Activated CD4-positive, alpha-beta T cell treated with anti-CD3 and anti-CD28 coated beads for 4 hours (primary cell): Measurements from ENCODE around the gene BSN.

Experiments used
- DNase-seq, 2 donors: peaks; one replicate each; pipeline ENCODE4 v3.0.0-alpha.2; 2020

BSN gene

GRCh38 chr3:49629451-49629850 is 75.2 kb downstream of the BSN start:
- no peak for DNase-seq

- no peak for DNase-seq
These were observed 75.6 kb downstream of the BSN start for GRCh38 chr3:49629866-49630265.

- DNase-seq = no peak
These were observed 76.5 kb downstream of the BSN start for GRCh38 chr3:49630784-49631183.

- no peak for DNase-seq
These were observed 80.5 kb downstream of the BSN start for GRCh38 chr3:49634736-49635135.

- DNase-seq = no peak
These were observed 82.8 kb downstream of the BSN start for GRCh38 chr3:49636883-49637609.

- DNase-seq = no peak
These were observed 84.2 kb downstream of the BSN start for GRCh38 chr3:49638445-49638844.

GRCh38 chr3:49639551-49639950 is 85.3 kb downstream of the BSN start:
- no peak for DNase-seq

- DNase-seq = no peak
These were observed 87.0 kb downstream of the BSN start for GRCh38 chr3:49641292-49641691.

- DNase-seq = no peak
These were observed 87.8 kb downstream of the BSN start for GRCh38 chr3:49641921-49642707.

- no peak for DNase-seq
These were observed 88.5 kb downstream of the BSN start for GRCh38 chr3:49642708-49643145.

- DNase-seq = no peak
These were observed 90.4 kb downstream of the BSN start for GRCh38 chr3:49644684-49645083.

GRCh38 chr3:49646236-49646635 is 92.0 kb downstream of the BSN start:
- no peak for DNase-seq

GRCh38 chr3:49647741-49648140 is 93.5 kb downstream of the BSN start:
- no peak for DNase-seq

- DNase-seq = no peak
These were observed 94.2 kb downstream of the BSN start for GRCh38 chr3:49648354-49649019.

- no peak for DNase-seq
These were observed 95.3 kb downstream of the BSN start for GRCh38 chr3:49649576-49649975.

- DNase-seq = no peak
These were observed 95.9 kb downstream of the BSN start for GRCh38 chr3:49650177-49650576.

GRCh38 chr3:49650637-49651036 is 96.4 kb downstream of the BSN start:
- no peak for DNase-seq

- DNase-seq = no peak
These were observed 98.1 kb downstream of the BSN start for GRCh38 chr3:49652218-49652902.

GRCh38 chr3:49652903-49653415 is 98.7 kb downstream of the BSN start:
- DNase-seq = no peak

- no peak for DNase-seq
These were observed 99.3 kb downstream of the BSN start for GRCh38 chr3:49653621-49654020.

- DNase-seq = no peak
These were observed 100.0 kb downstream of the BSN start for GRCh38 chr3:49654176-49654825.

GRCh38 chr3:49654955-49655556 is 100.8 kb downstream of the BSN start:
- DNase-seq = no peak
